Activated B cell treated with CpG ODN at 0.5 μM for 24 hours (primary cell): ENCODE results near the gene ARTN. TPM values are rescaled to one million over a fixed set of nuclear protein-coding genes. Genes with fewer than 3 reads are reported as not detected.
A peak's percentile ranks its signal among the peaks of the same experiment; 100 is the strongest.

ENCODE experiments used
- ATAC-seq: fragments of 200-7000 bp; cut with Tn5 transposase; one replicate; pipeline ENCODE4 v1.10.0; 2021; ENCODE audit warnings: low read depth, mild to moderate bottlenecking, moderate library complexity
- CTCF ChIA-PET: fragments of 350-600 bp; sonication (Branson Sonifier 250); formaldehyde crosslinking; loops from one replicate; lab custom pipeline; 2021; ENCODE audit warnings: antibody characterized with exemption; lab: Charles Lee
- POLR2A ChIA-PET: fragments of 350-600 bp; sonication (Branson Sonifier 250); formaldehyde crosslinking; loops from one replicate; lab custom pipeline; 2021; ENCODE audit warnings: antibody characterized with exemption; lab: Charles Lee
- DNase-seq: peaks from one replicate; pipeline ENCODE4 v3.0.0; 2022
- H3K27ac Mint-ChIP-seq: one replicate; pipeline ENCODE4 v1.8.0; 2020; ENCODE audit warnings: mixed read lengths
- H3K27me3 Mint-ChIP-seq: one replicate; pipeline ENCODE4 v1.8.0; 2021; ENCODE audit warnings: mixed read lengths
- H3K36me3 Mint-ChIP-seq: one replicate; pipeline ENCODE4 v1.8.0; 2021; ENCODE audit warnings: low read depth, mixed read lengths
- H3K4me1 Mint-ChIP-seq: one replicate; pipeline ENCODE4 v1.8.0; 2021; ENCODE audit warnings: mixed read lengths
- H3K4me3 Mint-ChIP-seq: one replicate; pipeline ENCODE4 v1.8.0; 2020; ENCODE audit warnings: mild to moderate bottlenecking, mixed read lengths
- H3K9me3 Mint-ChIP-seq: one replicate; pipeline ENCODE4 v1.8.0; 2020; ENCODE audit warnings: mixed read lengths
- CTCF ChIP-seq: fragments of 200-600 bp; IDR thresholded peaks from one replicate; pipeline ENCODE4 v1.8.0; 2022; ENCODE audit warnings: antibody characterized with exemption, mild to moderate bottlenecking
- intact Hi-C: fragments of 100-400 bp; cut with micrococcal nuclease; formaldehyde crosslinking; loops from one replicate; pipeline ENCODE4 v1.15.1; 2024
- total RNA-seq: library from RNA; stranded (reverse); gene quantifications from 2 replicates; pipeline ENCODE4 v1.2.3, GENCODE V29; 2022

The ARTN gene
- total RNA-seq, 1 donor from 2014 or later: 0.20 TPM

GRCh38 chr1:43935711-43936427 is 2.3 kb downstream of the ARTN start:
- no peaks in the 10 kb centered on the region for H3K9me3 Mint-ChIP-seq
- TF ChIP-seq CTCF: no peak
- H3K27ac Mint-ChIP-seq: no peak overlapping the region
- H3K27me3 Mint-ChIP-seq: peaks cover 22% of the 10 kb centered on the region
- intact Hi-C loops: no loop called here
- no peak overlapping the region for H3K4me3 Mint-ChIP-seq
- peaks cover 2% of the 10 kb centered on the region for H3K36me3 Mint-ChIP-seq
- no peak for DNase-seq
- ATAC-seq: no peak
- H3K4me1 Mint-ChIP-seq: peaks cover 19% of the 10 kb centered on the region
- CTCF ChIA-PET: interaction anchor here (1.0 to 5.7 kb wide), 8 partner anchors 7 to 709 kb away, joined by 3 to 123 read pairs (median 4); partner anchors contain the start of gene DPH2
- POLR2A ChIA-PET: interaction anchor here (1.0 to 1.8 kb wide), 4 partner anchors 10 to 95 kb away, joined by 3 to 5 read pairs (median 3); partner anchors contain the start of genes IPO13 and SLC6A9

- peak overlapping the region; percentile 65 for H3K4me3 Mint-ChIP-seq
Observed at GRCh38 chr1:43936431-43937151, 3.0 kb downstream of the ARTN start.

GRCh38 chr1:43937179-43937865 is 3.7 kb downstream of the ARTN start:
- DNase-seq: no peak
- no peak for ATAC-seq
- intact Hi-C loops: no loop called here
- peaks cover 19% of the 10 kb centered on the region for H3K4me1 Mint-ChIP-seq
- ChIA-PET POLR2A (no interaction called here), CTCF (interaction anchor here (5.7 kb wide), 1 partner anchor 173 kb away, joined by 123 read pairs; no protein-coding TSS in a partner anchor)
- H3K9me3 Mint-ChIP-seq: no peaks in the 10 kb centered on the region
- H3K4me3 Mint-ChIP-seq: no peak overlapping the region
- peaks cover 2% of the 10 kb centered on the region for H3K36me3 Mint-ChIP-seq
- TF ChIP-seq CTCF: no peak
- H3K27ac Mint-ChIP-seq: no peak overlapping the region
- H3K27me3 Mint-ChIP-seq: peaks cover 22% of the 10 kb centered on the region

More at GRCh38 chr1:43936431-43937151, 3.0 kb downstream of the ARTN start:
- intact Hi-C loops: no loop called here
- DNase-seq (no peak), ATAC-seq (peak; percentile 48)
- H3K9me3 Mint-ChIP-seq: no peaks in the 10 kb centered on the region
- ChIA-PET CTCF (interaction anchor here (5.7 kb wide), 1 partner anchor 172 kb away, joined by 123 read pairs; no protein-coding TSS in a partner anchor), POLR2A (interaction anchor here (1.7 kb wide), 1 partner anchor 34 kb away, joined by 3 read pairs; no protein-coding TSS in a partner anchor)
- H3K4me1 Mint-ChIP-seq: peaks cover 19% of the 10 kb centered on the region
- no peak for TF ChIP-seq CTCF
- H3K36me3 Mint-ChIP-seq: peaks cover 2% of the 10 kb centered on the region
- no peak overlapping the region for H3K27ac Mint-ChIP-seq
- peaks cover 22% of the 10 kb centered on the region for H3K27me3 Mint-ChIP-seq

- Mint-ChIP-seq H3K27me3 (peaks cover 15% of the 10 kb centered on the region), H3K36me3 (peaks cover 2% of the 10 kb centered on the region), H3K4me3 (no peak overlapping the region), H3K9me3 (no peaks in the 10 kb centered on the region), H3K4me1 (peaks cover 14% of the 10 kb centered on the region), H3K27ac (no peak overlapping the region)
- ATAC-seq: no peak
- intact Hi-C loops: no loop called here
- DNase-seq: no peak
- no peak for TF ChIP-seq CTCF
- ChIA-PET CTCF (no interaction called here), POLR2A (no interaction called here)
Observed at GRCh38 chr1:43938383-43938782, 4.8 kb downstream of the ARTN start.
